NCI-H510A (cell line): ENCODE data around the gene CWC27.
"Not testable (repeated sequence)": the region's sequence is repeated elsewhere in the genome, so short reads cannot be mapped to it uniquely, and the experiment has no call there.

Experiments
- DNase-seq: peaks from one replicate; lab custom pipeline; 2025; lab: John Stamatoyannopoulos, UW

CWC27 gene

DNA sequence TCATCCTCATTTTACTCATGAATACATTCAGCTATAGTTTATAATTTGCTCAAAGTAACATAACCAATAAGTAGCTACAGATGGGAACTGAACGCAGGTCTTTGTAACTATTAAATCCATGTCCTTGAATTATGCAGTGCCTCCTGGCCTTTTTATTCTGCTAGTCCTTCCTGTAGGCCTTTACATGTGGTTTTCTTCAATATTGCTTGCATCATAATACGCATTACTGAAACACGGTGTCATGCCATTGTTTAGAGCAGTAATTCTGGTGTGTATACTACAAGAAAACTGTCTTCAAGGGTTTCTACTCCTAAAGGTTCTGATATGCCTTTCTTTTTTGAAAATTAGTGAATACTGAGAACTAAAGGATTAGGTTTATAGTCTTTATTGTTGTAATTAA is 20.7 kb downstream of the CWC27 start:
- no peak for DNase-seq

DNA sequence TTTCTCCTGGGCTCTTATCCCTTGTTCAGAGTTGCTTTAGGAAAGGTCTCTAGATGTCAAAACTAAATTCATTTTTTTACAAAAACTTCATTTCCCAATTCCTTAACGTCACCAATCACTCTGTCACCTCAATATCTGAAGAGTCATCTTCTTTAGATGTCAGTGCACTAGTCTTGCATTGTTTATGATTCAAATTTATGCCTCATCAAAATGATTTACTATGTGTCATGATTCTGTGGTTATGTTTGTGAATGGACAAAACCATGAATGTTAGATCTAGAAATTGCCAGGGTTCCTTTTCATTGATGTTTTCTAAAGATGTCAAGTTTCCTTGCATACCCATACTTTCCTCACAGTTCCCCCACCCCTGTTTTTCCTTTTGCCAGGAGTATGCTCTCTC is 21.5 kb downstream of the CWC27 start:
- no peak for DNase-seq

DNA sequence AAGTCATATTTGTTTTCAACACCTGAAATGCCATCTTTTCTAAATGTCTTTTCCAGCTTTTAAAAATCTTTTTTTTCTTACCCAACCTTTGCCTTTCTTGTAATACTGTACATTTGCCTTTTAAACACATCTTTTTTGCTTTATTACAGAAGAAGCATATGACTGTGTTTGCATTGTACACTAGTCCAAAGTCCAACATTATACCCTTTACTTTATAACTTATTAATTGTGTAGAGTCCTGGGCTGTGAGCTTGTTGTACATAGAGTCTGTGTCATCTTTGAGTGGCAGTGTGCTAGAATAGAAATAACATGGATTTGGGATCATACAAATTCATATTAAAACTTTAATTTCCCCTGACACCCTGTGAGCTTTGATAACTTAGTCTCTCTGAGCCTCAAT is 23.7 kb downstream of the CWC27 start:
- DNase-seq = no peak

DNA sequence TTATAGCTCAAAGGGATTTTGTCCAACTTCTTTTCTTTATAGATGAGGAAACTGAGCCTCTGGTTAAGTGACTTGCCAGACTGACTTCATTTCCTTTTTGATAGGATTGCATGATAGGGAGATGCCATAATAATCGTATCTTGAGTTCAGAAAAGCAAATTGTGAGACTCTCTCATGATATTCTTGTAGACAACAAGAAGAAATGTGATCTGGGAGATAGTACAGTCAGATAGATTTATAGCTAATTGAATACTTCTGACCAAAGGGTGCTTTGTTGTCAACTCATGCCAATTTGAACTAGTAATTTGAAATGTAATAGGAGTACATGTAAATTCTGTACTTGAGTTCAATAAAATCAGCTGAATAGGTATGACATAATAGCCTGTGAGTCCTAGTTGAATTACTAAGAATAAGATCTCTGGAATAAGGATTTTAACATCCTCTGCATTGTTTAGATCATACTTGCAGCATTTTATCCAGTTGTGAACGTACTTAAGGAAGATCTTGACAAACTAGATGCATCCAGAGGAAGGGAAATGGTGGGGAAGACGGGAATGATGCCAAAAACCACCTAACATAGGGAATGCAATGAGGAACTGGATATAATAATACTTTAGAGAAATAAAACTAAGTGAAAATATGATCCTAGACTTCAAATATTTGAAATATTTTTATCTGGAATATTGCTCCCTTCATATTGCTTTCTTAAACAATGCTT is 25.5 kb downstream of the CWC27 start:
- DNase-seq = no peak

DNA sequence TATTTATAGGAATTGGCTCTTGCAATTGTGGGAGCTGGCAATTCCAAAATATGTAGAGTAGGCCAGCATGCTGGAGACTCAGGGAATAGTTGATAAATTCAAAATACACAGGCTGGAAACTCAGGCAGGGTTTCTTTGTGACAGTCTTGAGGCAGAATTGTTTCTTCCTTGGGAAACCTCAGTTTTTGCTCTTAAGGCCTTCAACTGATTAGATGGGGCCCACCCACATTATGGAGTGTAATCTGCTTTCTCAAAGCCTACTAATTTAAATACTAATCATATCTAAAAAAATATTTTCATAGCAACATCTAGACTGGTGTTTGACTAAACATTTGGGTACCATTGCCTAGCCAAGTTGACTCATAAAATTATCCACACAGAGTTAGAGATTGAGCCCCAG is 27.6 kb downstream of the CWC27 start:
- DNase-seq = no peak

DNA sequence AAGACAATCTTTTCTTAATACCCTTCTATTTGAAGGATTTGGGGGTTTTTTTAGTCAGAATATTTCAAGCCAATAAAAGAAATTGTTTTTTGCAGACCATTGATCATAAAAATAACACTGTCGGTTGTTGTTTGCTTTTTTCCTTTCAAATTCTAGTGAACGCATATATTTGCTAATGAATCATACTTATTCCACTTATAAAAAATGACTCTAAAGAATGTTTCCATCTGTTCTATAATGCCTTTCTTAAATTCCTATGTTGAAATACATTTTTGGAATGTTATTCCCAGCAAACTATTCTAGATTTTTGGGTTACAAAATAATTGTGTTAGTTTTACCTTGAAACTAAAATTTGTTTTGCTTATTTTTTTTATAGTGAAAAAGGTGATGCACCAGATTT is 32.2 kb downstream of the CWC27 start:
- no peak for DNase-seq

DNA sequence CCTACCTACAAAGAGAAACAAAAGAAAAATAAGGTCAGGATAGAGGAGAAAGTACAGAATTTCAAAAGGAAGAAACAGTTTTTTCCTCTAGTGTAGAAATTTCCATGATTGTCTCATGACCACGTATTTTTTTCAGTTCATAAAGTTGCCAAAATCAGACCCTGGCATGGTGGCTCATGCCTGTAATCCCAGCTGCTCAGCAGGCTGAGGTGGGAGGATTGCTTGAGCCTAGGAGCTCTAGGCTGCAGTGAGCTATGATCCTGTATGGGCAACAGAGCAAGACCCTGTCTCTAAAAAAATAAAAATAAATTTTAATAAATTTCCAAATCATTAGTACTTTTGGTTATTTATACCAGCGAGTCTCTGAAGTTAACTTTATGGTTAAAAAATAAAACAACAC is 37.8 kb downstream of the CWC27 start:
- DNase-seq = no peak

DNA sequence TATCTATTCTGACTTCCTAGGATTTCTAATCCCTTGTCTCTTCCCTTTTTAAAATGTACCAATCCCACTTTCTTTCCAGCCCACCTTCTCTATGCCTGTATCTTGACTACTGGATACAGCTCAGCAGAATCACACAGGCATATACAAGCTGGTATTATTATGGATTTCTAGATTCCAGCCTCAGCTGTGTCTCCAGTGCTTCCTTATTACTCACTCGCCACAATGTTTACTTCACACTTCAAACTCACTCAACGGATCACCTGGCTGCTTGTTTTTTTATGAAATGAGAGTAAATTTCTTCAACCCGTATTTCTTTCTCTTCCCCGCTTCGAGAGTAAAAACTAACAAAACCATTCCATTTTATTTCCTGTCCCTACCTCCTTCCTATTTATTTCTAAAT is 38.8 kb downstream of the CWC27 start:
- DNase-seq = no peak

DNA sequence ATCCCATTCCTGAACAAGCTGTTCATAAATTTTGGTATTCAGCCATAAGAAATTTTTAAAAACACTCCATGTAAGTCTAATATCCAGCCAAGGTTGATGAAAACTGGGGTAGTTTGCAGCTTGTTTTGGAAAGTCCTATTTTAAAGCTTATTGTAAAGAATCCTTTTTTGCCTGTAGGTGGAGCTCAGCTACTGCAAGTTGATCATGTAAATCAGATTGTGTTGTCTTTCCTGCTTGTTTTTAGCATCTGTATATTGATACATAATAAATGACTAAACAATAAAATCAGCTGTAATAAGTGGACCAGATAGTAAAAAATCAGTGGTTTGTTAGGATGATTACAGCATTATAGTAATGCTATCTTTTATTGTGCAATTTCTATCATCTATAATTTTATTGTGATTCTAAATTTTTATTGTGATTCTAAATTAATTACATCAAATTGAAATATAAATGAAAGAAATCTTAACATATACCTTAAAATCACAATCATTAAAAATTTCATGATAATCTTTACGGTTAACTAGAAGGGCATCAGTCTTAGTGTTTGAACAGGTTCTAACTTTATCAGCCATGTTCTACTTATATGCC is 42.4 kb downstream of the CWC27 start:
- no peak for DNase-seq

DNA sequence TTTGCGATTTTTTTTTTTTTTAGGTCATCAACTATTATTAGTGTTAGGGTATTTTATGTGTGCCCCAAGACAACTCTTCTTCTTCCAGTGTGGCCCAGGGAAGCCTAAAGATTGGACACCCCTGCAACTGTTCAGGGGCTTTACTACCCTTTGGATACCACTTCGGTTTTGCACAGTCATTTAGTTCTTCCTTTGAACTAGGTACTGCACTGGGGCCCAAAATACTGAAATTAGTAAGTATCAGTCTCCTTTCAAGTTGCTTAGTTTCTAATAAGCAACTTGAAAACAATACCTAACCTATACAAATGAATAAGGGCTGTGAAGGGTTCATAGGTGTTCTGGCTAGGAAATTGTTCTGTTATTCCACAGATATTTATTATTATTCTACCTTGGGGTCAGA is 45.3 kb downstream of the CWC27 start:
- DNase-seq = no peak

DNA sequence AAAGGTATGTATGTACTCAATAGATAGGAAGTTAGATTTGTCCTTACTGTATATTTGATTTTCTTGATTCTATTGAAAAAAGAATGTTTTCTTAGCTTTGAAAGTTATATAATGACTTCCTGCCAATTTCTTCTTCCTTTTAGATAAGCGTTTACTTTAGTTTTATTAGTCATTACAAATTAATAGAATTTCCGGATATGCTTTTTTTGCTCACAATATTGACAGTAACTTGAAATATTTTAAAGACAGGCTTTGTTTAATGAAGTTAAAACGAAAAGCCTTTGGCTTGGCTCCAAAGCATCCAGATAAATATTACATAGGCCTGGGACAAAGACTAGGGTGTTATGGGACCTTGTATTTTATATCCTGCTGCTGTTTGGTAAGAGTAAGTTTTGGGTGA is 49.5 kb downstream of the CWC27 start:
- no peak for DNase-seq

DNA sequence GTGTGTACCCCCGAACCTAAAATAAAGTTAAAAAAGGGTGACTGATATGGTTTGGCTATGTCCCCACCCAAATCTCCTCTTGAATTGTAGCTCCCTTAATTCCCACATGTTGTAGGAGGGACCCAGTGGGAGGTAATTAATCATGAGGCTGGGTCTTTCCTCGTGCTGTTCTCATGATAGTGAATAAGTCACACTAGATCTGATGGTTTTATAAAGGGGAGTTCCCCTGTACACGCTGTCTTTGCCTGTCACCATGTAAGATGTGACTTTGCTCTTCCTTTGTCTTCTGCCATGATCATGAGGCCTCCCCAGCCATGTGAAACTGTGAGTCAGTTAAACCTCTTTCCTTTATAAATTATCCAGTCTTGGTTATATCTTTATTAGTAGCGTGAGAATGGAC is 50.6 kb downstream of the CWC27 start:
- not testable (repeated sequence) for DNase-seq

DNA sequence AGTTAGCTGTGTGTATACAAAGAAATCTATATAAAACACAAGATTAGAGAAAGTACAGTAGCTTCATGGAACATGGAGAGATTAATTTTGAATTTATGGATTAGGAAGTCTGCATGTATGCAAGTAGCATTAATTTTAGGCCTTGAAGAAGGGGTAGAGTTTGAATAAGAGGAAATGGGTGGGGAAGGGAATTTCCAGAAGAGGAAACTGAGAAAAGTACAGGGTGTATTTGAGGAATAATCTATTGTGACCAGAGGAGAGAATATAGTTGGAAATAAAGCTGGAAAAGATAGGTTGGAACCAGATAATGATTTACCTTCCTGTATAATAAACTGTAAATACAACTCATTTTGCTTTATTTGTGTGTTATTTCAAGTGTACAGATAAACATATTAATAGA is 53.6 kb downstream of the CWC27 start:
- DNase-seq = no peak

DNA sequence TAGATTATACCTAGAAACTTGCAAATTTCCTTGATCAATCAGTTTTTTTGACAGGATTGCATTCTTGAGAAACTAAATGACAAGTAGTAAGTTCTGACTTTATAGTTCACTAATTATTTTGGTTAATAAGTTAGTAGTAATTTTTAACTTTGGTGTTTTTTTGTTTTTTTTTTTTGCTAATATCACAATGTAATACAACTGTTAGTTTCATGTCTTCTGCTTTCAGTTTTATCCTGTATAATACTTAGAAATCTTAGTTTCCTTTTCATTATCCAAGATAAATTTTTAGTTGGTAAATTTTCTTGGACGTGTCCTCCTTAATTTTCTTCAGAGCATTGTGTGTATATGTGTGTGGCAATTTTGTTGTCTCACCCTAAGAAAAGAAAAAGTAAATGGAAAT is 57.8 kb downstream of the CWC27 start:
- no peak for DNase-seq

DNA sequence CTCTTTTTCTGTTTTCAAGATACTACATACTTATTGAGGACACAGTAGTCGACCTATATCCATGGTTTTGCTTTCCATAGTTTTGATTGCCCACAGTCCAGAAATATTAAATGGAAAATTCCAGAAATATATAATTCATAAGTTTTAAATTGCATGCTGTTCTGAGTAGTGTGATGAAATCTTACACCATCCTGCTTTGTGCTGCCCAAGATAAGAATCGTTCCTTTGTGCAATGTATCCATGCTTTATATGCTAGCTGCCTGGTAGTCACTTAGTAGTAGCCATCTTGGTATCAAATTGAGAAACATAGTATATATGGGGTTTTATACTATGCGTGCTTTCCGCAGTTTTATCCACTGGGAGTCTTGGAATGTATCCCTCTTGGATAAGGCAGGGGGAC is 59.0 kb downstream of the CWC27 start:
- DNase-seq = no peak

DNA sequence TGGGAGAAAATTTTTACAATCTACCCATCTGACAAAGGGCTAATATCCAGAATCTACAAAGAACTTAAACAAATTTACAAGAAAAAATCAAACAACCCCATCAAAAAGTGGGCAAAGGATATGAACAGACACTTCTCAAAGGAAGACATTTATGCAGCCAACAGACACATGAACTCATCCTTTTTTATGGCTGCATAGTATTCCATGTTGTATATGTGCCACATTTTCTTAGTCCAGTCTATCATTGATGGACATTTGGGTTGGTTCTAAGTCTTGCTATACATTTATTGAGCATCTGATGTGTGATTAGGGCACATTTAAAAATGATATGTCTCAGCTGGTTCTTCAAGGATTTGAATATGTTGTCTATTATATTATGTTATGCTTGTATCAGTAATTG is 61.9 kb downstream of the CWC27 start:
- not testable (repeated sequence) for DNase-seq

DNA sequence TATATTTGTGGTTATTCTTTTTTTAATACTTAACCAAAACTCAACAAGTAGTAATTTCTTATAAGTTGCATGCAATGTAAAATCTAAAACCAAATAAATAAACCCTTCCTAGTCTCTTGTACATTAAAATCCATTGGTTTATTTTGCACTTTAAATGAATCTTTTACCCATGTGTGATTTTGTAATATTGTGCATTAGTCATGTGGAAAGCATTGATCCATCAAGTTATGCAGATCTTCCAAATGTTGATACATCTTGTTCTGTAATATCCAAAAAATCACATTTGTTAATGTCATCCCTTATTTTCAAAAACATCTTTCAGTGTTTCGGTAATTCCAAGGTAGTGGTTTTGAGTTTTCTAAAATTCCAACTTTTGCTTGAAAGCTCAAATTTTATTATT is 63.3 kb downstream of the CWC27 start:
- DNase-seq = no peak

DNA sequence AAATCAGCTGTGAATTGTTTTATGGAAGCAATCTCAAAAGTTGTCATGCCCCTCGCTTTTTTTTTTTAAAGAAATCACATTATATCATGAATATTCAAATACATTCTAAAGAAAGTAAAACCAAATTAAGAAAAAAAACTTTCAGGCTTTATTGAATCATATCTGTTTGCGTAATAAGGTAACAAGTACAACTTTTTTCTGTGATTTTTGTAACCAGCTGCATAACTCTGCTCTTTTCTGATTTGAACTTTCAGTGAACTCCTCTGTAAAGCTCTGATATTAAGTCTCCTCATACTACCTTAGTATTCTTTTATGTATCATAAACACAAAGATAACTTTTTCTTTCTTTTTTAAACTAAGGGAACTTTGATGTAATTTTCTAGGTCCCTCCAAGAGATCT is 65.3 kb downstream of the CWC27 start:
- DNase-seq = no peak

DNA sequence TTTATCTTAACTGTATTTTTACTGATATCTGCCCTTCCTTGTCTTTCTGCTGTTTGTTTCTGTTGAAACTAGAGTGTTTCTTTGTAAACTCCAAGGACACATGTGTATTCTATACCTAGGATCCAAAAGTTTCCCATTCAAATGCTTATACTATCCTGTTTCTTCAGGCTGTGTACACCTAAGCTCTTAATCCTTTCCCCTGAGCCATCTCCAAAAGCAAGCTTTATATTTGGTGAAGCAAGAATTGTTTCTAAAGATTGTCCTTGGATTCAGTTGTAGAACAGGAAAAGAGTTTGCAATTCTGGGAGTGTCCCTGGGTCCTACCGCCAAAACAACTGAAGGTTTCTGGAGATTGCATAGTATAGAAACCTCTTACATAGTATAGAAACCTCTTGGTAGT is 65.9 kb downstream of the CWC27 start:
- DNase-seq = no peak

DNA sequence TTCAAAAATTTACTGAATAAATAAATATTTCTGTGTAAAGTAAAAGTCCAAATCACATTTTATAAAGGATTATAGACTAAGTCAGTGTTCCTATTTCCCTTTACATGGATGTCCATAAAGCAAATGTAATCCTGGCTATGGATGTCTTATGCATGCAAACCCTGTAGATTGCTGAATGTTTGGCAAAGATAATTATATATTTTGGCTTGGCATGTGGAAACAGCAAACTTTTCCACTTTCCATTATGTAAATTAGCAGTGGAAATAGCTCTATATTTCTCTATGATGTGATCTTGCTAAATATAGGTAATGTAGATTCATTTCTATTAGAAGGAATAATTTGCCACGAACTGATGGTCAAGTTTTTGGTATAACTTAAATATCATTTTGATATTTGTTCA is 66.5 kb downstream of the CWC27 start:
- DNase-seq = no peak

DNA sequence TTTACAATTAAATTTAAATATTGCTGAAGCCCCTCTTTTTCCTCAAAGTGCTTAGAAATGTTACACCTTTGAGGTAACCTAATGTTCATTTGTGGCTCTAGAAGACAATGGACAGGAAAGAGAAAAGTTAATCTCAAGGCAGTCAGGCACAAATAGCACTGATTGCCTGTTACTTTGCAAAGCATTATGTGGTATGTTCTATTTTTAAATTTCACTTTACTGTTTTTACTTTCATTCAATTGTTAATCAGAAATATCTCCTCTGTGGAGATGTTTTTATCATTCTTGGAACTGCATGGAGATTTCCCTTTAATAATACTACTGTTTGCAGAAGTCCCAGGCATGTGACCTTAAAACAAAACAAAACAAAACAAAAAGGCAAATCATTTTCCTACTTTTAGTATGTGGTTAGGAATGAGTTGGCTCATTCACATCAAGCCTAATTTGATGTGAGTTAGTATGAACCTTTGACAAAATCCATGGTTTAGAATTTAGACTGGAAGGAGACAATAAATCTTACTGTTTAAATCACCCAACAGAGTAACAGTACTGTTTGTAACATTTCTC is 67.5 kb downstream of the CWC27 start:
- no peak for DNase-seq

DNA sequence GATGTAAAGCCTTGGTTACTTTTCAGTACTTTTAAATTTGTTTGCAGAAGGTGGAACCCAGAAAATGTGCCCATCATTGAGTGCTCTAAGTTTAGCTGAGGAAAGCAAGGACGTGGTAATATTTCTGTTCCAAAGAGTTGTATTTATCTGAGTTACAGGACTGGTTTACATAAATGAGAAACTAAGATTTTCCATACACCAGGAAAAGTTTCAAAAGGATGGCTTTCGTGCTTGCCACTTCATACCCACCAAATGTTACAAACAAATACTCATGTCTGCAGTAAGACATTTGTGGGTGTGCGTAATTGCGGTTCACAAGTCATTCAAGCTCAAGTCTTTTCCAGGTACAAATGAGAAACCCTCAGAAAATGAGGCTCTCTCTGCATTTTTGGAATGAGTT is 68.1 kb downstream of the CWC27 start:
- DNase-seq = no peak

DNA sequence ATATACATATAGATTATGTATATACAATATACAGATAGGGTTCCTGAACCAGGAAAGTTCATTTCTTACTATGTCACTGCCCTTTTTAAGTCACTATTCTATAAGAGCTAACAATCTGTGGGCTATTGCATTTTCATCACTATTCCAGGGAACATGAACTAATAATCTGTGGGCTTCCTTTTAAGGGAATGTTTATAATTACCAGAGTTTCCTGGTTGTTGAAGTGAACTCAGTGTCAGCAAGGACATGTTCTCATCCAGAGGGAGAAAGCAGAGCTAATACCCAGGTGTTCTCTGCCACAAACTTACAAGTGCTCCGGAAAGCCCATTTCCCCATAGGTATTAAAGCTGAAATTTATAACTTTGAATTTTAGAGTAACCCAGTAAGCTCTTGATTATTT is 69.6 kb downstream of the CWC27 start:
- no peak for DNase-seq

DNA sequence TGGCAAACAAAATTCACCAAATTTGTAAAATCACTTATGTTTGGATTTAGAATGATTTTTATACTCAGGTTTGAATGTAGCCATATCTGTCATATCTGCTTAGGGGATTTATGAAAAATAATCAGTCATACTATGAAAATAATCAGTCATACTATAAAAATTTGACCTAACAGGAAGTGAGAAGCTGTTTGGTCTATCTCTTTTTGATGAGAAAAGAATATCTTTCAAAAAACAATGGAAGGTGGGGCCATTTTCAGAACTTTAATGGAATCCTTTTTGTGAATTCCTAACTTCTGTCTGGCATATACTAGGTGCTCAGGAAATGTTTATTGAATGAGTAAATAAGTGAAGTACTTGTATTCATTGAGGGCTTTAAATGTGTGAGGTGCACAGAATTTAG is 70.1 kb downstream of the CWC27 start:
- no peak for DNase-seq
